Measurements from ENCODE around the gene TMC7.

The TMC7 gene

GRCh38 chr16:19086322-19087199 is 102.8 kb downstream of the TMC7 start (continued):
- TF ChIP-seq ZNF639 (tag by site-specific recombination; IDR thresholded peaks at IDR 0.05) (0 out of 2 replicates have a peak, but pooled peaks have one; percentile 36), ZSCAN4 (tag by site-specific recombination; IDR thresholded peaks at IDR 0.05) (no peak; the same call in 1 of the 2 replicates), ZNF132 (tag by site-specific recombination; IDR thresholded peaks at IDR 0.05; ENCODE audit: borderline replicate concordance) (no peak), KLF17 (tag by site-specific recombination; IDR thresholded peaks at IDR 0.05) (peak; percentile 89), ZNF169 (tag by site-specific recombination; IDR thresholded peaks at IDR 0.05) (no peak), ZNF48 (tag by site-specific recombination; IDR thresholded peaks at IDR 0.05) (no peak), HOXC10 (CRISPR knock-in tag; IDR thresholded peaks at IDR 0.05) (no peak), ZNF580 (tag by site-specific recombination; IDR thresholded peaks at IDR 0.05) (peak; percentile 82), ZBTB20 (tag by site-specific recombination; IDR thresholded peaks at IDR 0.05) (peak; percentile 33; the same call in 1 of the 2 replicates), ZNF510 (tag by site-specific recombination; IDR thresholded peaks at IDR 0.05; ENCODE audit: insufficient replicate concordance) (no peak), ZNF664 (tag by site-specific recombination; IDR thresholded peaks at IDR 0.05) (no peak), GLIS2 (tag by site-specific recombination; IDR thresholded peaks at IDR 0.05) (no peak), ZXDB (tag by site-specific recombination; IDR thresholded peaks at IDR 0.05) (peak; percentile 72; the same call in 1 of the 2 replicates), ZNF561 (tag by site-specific recombination; IDR thresholded peaks at IDR 0.05; ENCODE audit: borderline replicate concordance) (peak; percentile 44; the same call in 1 of the 2 replicates), ZNF184 (tag by site-specific recombination; IDR thresholded peaks at IDR 0.05) (no peak; the same call in 1 of the 2 replicates), ZNF654 (tag by site-specific recombination; IDR thresholded peaks at IDR 0.05; ENCODE audit: low read depth) (peak; percentile 92), ZNF785 (tag by site-specific recombination; IDR thresholded peaks at IDR 0.05) (no peak), ZFP3 (tag by site-specific recombination; IDR thresholded peaks at IDR 0.05; ENCODE audit: low read depth) (no peak), RBAK (tag by site-specific recombination; IDR thresholded peaks at IDR 0.05) (no peak), IKZF3 (tag by site-specific recombination; IDR thresholded peaks at IDR 0.05) (peak; percentile 50; the same call in 1 of the 2 replicates), KLF16 (tag by site-specific recombination; IDR thresholded peaks at IDR 0.05) (peak; percentile 76; the same call in 1 of the 2 replicates), ZNF791 (tag by site-specific recombination; IDR thresholded peaks at IDR 0.05) (no peak), ZNF707 (tag by site-specific recombination; IDR thresholded peaks at IDR 0.05) (no peak), KLF9 (tag by site-specific recombination; IDR thresholded peaks at IDR 0.05; ENCODE audit: low read depth) (no peak; the same call in 1 of the 2 replicates), ZNF623 (tag by site-specific recombination; IDR thresholded peaks at IDR 0.05) (no peak), ZNF704 (tag by site-specific recombination; IDR thresholded peaks at IDR 0.05) (no peak), ZNF175 (tag by site-specific recombination; IDR thresholded peaks at IDR 0.05) (no peak), ZNF24 (tag by site-specific recombination; IDR thresholded peaks at IDR 0.05) (0 out of 2 replicates have a peak, but pooled peaks have one; percentile 52), ZNF624 (tag by site-specific recombination; IDR thresholded peaks at IDR 0.05) (no peak), PRDM10 (tag by site-specific recombination; IDR thresholded peaks at IDR 0.05) (peak; percentile 68), ZNF140 (tag by site-specific recombination; IDR thresholded peaks at IDR 0.05) (no peak)

Measured in HEK293 (cell line).